CD14-positive monocyte (primary cell): ENCODE measurements around the gene AMOTL1. TPM values are rescaled to one million over a fixed set of nuclear protein-coding genes. Genes with fewer than 3 reads are reported as not detected.

ENCODE experiments used
- DNase-seq, 3 donors: peaks; one replicate each; pipeline ENCODE4 v3.0.0-alpha.2; 2011 to 2022
- H2AFZ ChIP-seq: 2 replicates; pipeline ENCODE4 v1.6.0; 2012; ENCODE audit warnings: mild to moderate bottlenecking, low read depth, low read length, inconsistent platforms; ENCODE audit not compliant: insufficient read depth, poor library complexity, severe bottlenecking
- H3K27ac ChIP-seq, 2 donors: 1 replicate in 1 of 2; 2 replicates in 1 of 2; pipeline ENCODE4 v1.5.1; 2012 to 2013; ENCODE audit warnings: low read length in 2 of 2, control low read depth in 1 of 2, inconsistent platforms in 1 of 2, low read depth in 1 of 2, mild to moderate bottlenecking in 1 of 2
- H3K27me3 ChIP-seq, 2 donors: one replicate each; pipeline versions ENCODE4 v1.6.0 to v1.6.1; 2011 to 2013; ENCODE audit warnings: low read length in 2 of 2; ENCODE audit not compliant: control insufficient read depth in 2 of 2, insufficient read depth in 2 of 2
- H3K36me3 ChIP-seq, 2 donors: replicated peaks in 1 of 2; 1 replicate in 1 of 2; 2 replicates in 1 of 2; pipeline versions ENCODE4 v1.5.1 to v1.6.1; 2012 to 2013; ENCODE audit warnings: low read length in 2 of 2, control low read depth in 1 of 2, inconsistent platforms in 1 of 2, mild to moderate bottlenecking in 1 of 2; ENCODE audit not compliant: insufficient read depth in 2 of 2, control insufficient read depth in 1 of 2
- H3K4me1 ChIP-seq, 2 donors: 1 replicate in 1 of 2; 2 replicates in 1 of 2; pipeline versions ENCODE4 v1.5.1 to v1.6.1; 2012 to 2013; ENCODE audit warnings: low read length in 2 of 2, control low read depth in 1 of 2, inconsistent platforms in 1 of 2, mild to moderate bottlenecking in 1 of 2, moderate library complexity in 1 of 2; ENCODE audit not compliant: insufficient read depth in 2 of 2, control insufficient read depth in 1 of 2
- H3K4me2 ChIP-seq: replicated peaks from 2 replicates; pipeline ENCODE3; 2012; ENCODE audit warnings: low read length, moderate library complexity, mild to moderate bottlenecking; ENCODE audit not compliant: poor library complexity, severe bottlenecking; ENCODE audit errors: extremely low read depth
- H3K4me3 ChIP-seq, 3 experiments: fragments of 200-600 bp in 1 of 3; sonication (generic) in 1 of 3; replicated peaks in 1 of 3; 1 replicate in 2 of 3; 2 replicates in 1 of 3; pipeline ENCODE4 v1.5.1; 2011 to 2013; ENCODE audit warnings: low read length in 3 of 3, mild to moderate bottlenecking in 3 of 3, control low read depth in 2 of 3, low read depth in 2 of 3, inconsistent platforms in 1 of 3, moderate library complexity in 1 of 3
- H3K79me2 ChIP-seq: 2 replicates; pipeline ENCODE4 v1.6.0; 2012; ENCODE audit warnings: mild to moderate bottlenecking, control low read depth, inconsistent platforms, low read length, moderate library complexity; ENCODE audit not compliant: insufficient read depth
- H3K9ac ChIP-seq: 2 replicates; pipeline ENCODE4 v1.6.0; 2017; ENCODE audit warnings: low read length, mild to moderate bottlenecking; ENCODE audit not compliant: insufficient read depth, poor library complexity, severe bottlenecking
- H3K9me3 ChIP-seq, 2 donors: replicated peaks in 1 of 2; 1 replicate in 1 of 2; 2 replicates in 1 of 2; pipeline versions ENCODE4 v1.5.1 to v1.6.1; 2012 to 2013; ENCODE audit warnings: low read length in 2 of 2, control low read depth in 1 of 2; ENCODE audit not compliant: control insufficient read depth in 1 of 2, insufficient read depth in 1 of 2
- H4K20me1 ChIP-seq: 2 replicates; pipeline ENCODE4 v1.6.0; 2012; ENCODE audit warnings: mild to moderate bottlenecking, low read length, control low read depth, moderate library complexity; ENCODE audit not compliant: insufficient read depth
- H3K27ac Mint-ChIP-seq, 7 donors: one replicate each; pipeline ENCODE4 v1.8.0; 2020; ENCODE audit warnings: mild to moderate bottlenecking in 7 of 7, mixed read lengths in 7 of 7, moderate library complexity in 6 of 7, inconsistent platforms in 2 of 7
- H3K27me3 Mint-ChIP-seq, 3 donors: one replicate each; pipeline ENCODE4 v1.8.0; 2021 to 2022; ENCODE audit warnings: low read depth in 3 of 3, mild to moderate bottlenecking in 3 of 3, mixed read lengths in 3 of 3, moderate library complexity in 3 of 3, inconsistent platforms in 1 of 3
- H3K36me3 Mint-ChIP-seq, 2 donors: one replicate each; pipeline ENCODE4 v1.8.0; 2020; ENCODE audit warnings: mixed read lengths in 2 of 2, inconsistent platforms in 1 of 2, mild to moderate bottlenecking in 1 of 2
- H3K4me1 Mint-ChIP-seq: one replicate; pipeline ENCODE4 v1.8.0; 2020; ENCODE audit warnings: mild to moderate bottlenecking, mixed read lengths
- H3K4me3 Mint-ChIP-seq, 2 donors: one replicate each; pipeline ENCODE4 v1.8.0; 2020; ENCODE audit warnings: mild to moderate bottlenecking in 2 of 2, mixed read lengths in 2 of 2, moderate library complexity in 1 of 2
- H3K9me3 Mint-ChIP-seq, 7 donors: one replicate each; pipeline ENCODE4 v1.8.0; 2020 to 2022; ENCODE audit warnings: mixed read lengths in 7 of 7, mild to moderate bottlenecking in 6 of 7, moderate library complexity in 6 of 7, inconsistent platforms in 2 of 7
- CTCF ChIP-seq: fragments of 200-600 bp; IDR thresholded peaks from one replicate; pipeline ENCODE4 v1.8.0; 2022; ENCODE audit warnings: antibody characterized with exemption, mild to moderate bottlenecking
- WGBS: methylation state at CpG from one replicate; pipeline ENCODE4 v1.1.5; 2013; ENCODE audit warnings: missing lambda C conversion rate; ENCODE audit not compliant: insufficient coverage; 5-methylcytosine and 5-hydroxymethylcytosine counted together
- intact Hi-C, 2 donors: fragments of 100-400 bp; cut with micrococcal nuclease; formaldehyde crosslinking; loops; one replicate each; pipeline versions ENCODE4 v1.15.0 to v1.15.1; 2023
- polyA plus RNA-seq, 3 donors: library from polyadenylated mRNA; depleted of rRNA in 1 of 3; unstranded in 2 of 3; stranded (reverse) in 1 of 3; fragments of 300-500 nt in 2 of 3; fragments of >200 nt in 1 of 3; fragmentation: Illumina TruSeq in 2 of 3; gene quantifications; 1 replicate in 2 of 3; 2 replicates in 1 of 3; pipeline ENCODE4 v1.2.3, GENCODE V29; 2012 to 2021

Gene AMOTL1
- polyA plus RNA-seq, 3 donors = 0.41 to 0.66 (median 0.46) TPM

GRCh38 chr11:94804874-94805273 is 36.7 kb downstream of the AMOTL1 start:
- Mint-ChIP-seq H3K27ac (no peak overlapping the region), H3K9me3 (no peaks in the 10 kb centered on the region), H3K4me3 (no peak overlapping the region), H3K36me3 (peaks cover 18 to 22% of the 10 kb centered on the region in 2 donors), H3K27me3 (peaks cover 0 to 1% (median 0%) of the 10 kb centered on the region in 3 donors), H3K4me1 (peaks cover under 1% of the 10 kb centered on the region)
- no peak overlapping the region for H2AFZ ChIP-seq
- H3K79me2 ChIP-seq = no peaks in the 10 kb centered on the region
- no peak overlapping the region for H3K27ac ChIP-seq
- WGBS = 100% methylated on average over 2 of the region's 4 CpGs
- no peak overlapping the region for H3K4me2 ChIP-seq
- H3K4me1 ChIP-seq = no peaks in the 10 kb centered on the region
- H3K27me3 ChIP-seq = no peaks in the 10 kb centered on the region
- DNase-seq = no peak
- no peak for TF ChIP-seq CTCF
- H4K20me1 ChIP-seq = no peaks in the 10 kb centered on the region
- no peak overlapping the region for H3K9ac ChIP-seq
- H3K4me3 ChIP-seq = no peak overlapping the region
- peaks cover 0 to 3% of the 10 kb centered on the region in 2 donors for H3K36me3 ChIP-seq
- intact Hi-C loops = no loop called here
- H3K9me3 ChIP-seq = no peaks in the 10 kb centered on the region

DNA sequence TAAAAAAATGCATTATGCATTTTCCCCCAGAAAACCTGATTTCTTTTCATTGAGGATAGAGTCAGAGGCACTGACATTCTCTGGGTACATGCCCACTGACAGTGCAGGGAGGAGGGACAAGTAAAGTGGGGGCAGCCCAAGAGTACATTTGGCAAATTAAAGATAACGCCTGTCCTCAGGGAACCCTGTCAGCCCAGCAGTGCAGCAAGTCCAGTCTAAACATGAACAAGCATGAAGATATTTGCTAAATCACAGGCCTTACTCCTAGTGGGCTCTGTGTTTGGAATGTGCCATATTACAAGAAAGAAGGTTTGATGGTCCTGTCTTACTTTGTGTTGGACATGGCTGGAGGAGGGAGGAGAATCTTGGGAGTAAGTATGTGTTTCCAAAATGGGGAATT is 37.9 kb downstream of the AMOTL1 start:
- WGBS = no CpG with 5 or more reads among the region's 1 CpG
- Histone ChIP-seq H3K27me3 (no peaks in the 10 kb centered on the region), H3K9ac (no peak overlapping the region), H3K27ac (no peak overlapping the region), H3K79me2 (no peaks in the 10 kb centered on the region), H3K9me3 (no peaks in the 10 kb centered on the region), H3K4me3 (no peak overlapping the region), H3K4me1 (no peaks in the 10 kb centered on the region), H3K4me2 (no peak overlapping the region), H2AFZ (no peak overlapping the region), H4K20me1 (no peaks in the 10 kb centered on the region), H3K36me3 (no peaks in the 10 kb centered on the region)
- Mint-ChIP-seq H3K27ac (no peak overlapping the region), H3K36me3 (peaks cover 10 to 16% of the 10 kb centered on the region in 2 donors), H3K27me3 (peaks cover 0 to 1% (median 0%) of the 10 kb centered on the region in 3 donors), H3K4me3 (no peak overlapping the region), H3K9me3 (no peaks in the 10 kb centered on the region), H3K4me1 (peaks cover 5% of the 10 kb centered on the region)
- no peak for TF ChIP-seq CTCF
- intact Hi-C loops = no loop called here
- no peak for DNase-seq
